ENCODE results near the gene TMEM178B.

DNA sequence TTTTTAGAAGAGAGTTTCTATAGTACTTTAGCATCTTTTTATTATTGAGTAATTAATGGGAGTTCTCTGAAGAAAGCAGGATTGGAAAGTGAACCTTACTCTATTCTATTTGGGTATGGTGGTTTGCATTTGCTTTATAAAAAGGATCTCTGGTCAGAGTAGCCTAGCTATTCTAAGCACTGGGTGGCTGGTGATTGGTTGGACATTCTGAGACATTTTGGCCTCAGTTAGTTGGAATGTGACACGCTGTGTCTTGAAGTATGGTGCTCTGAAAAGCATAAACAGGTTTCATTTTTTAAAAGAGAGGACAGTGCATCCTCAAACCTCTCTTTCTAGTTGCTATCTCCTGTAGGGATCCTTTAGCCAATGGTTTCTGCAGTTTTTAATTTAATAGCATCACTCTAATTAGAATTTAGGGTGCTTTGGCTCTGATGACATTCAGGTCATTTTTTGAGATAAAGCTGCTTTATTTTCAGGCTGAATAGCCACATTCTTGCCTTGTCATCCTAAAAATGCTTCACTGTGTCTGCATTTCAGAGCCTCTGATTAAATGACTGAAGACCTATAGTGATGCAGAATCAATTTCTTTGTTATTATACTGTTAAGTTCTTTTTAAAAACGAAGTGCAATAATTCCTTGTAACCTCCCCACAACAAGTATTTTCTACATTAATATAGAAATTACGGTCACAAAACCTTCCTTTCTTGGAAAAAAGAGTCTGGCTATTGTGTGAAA lies 20.6 kb downstream of the TMEM178B start:
- TF ChIP-seq EZH2 (IDR thresholded peaks at IDR 0.05) = no peak
- TF ChIP-seq POLR2AphosphoS5 (IDR thresholded peaks at IDR 0.05; ENCODE audit: borderline replicate concordance, low read depth, low read length) = no peak
- TF ChIP-seq FOXP2 (optimal IDR thresholded peaks at IDR 0.05; ENCODE audit: control extremely low read depth, extremely low read length, insufficient read depth) = no peak
